ENCODE measurements around the gene HCRT.

GRCh38 chr17:42179911-42180410, 5.3 kb downstream of the HCRT start:
- TF ChIP-seq POLR2AphosphoS5 (IDR thresholded peaks at IDR 0.05) (no peak), POLR2A (IDR thresholded peaks at IDR 0.05) (no peak), CTCF (IDR thresholded peaks at IDR 0.05) (no peak)

All from transverse colon (tissue), 4 donors.